HG02852 (cell line): ENCODE measurements around the gene RBPJL.

Experiments
- ATAC-seq: cut with Tn5 transposase; IDR thresholded peaks from one replicate; pipeline ENCODE4 v1.9.1; 2021; ENCODE audit warnings: mild to moderate bottlenecking, moderate library complexity; ENCODE audit not compliant: unreplicated experiment

The RBPJL gene

GRCh38 chr20:45316150-45317080, 9.8 kb downstream of the RBPJL start:
- no peak for ATAC-seq

- ATAC-seq = no peak
Observed at GRCh38 chr20:45317826-45318225, 11.2 kb downstream of the RBPJL start.

GRCh38 chr20:45318386-45318939, 11.8 kb downstream of the RBPJL start:
- ATAC-seq = no peak

- no peak for ATAC-seq
Observed at GRCh38 chr20:45318948-45319347, 12.3 kb downstream of the RBPJL start.

- ATAC-seq = no peak
Observed at GRCh38 chr20:45320948-45321595, 14.4 kb downstream of the RBPJL start.

- no peak for ATAC-seq
Observed at GRCh38 chr20:45322952-45323383, 16.3 kb downstream of the RBPJL start.

- no peak for ATAC-seq
Observed at GRCh38 chr20:45323731-45324130, 17.1 kb downstream of the RBPJL start.

- ATAC-seq = no peak
Observed at GRCh38 chr20:45325371-45325770, 18.7 kb downstream of the RBPJL start.

- ATAC-seq = no peak
Observed at GRCh38 chr20:45328451-45328850, 21.8 kb downstream of the RBPJL start.

- no peak for ATAC-seq
Observed at GRCh38 chr20:45329497-45330319, 23.1 kb downstream of the RBPJL start.

- no peak for ATAC-seq
Observed at GRCh38 chr20:45330476-45330875, 23.8 kb downstream of the RBPJL start.

GRCh38 chr20:45336530-45337366, 30.1 kb downstream of the RBPJL start:
- no peak for ATAC-seq

GRCh38 chr20:45337367-45338120, 30.9 kb downstream of the RBPJL start:
- no peak for ATAC-seq

GRCh38 chr20:45338121-45339030, 31.7 kb downstream of the RBPJL start:
- no peak for ATAC-seq

- no peak for ATAC-seq
Observed at GRCh38 chr20:45339084-45339483, 32.4 kb downstream of the RBPJL start.

- ATAC-seq = no peak
Observed at GRCh38 chr20:45339799-45340198, 33.2 kb downstream of the RBPJL start.

- ATAC-seq = no peak
Observed at GRCh38 chr20:45340236-45340847, 33.7 kb downstream of the RBPJL start.

- ATAC-seq = no peak
Observed at GRCh38 chr20:45340951-45341350, 34.3 kb downstream of the RBPJL start.
